GM12891 (cell line): ENCODE data around the gene GMDS.

ENCODE experiments used
- PAX5 ChIP-seq: IDR thresholded peaks from 2 replicates; pipeline ENCODE4 v1.6.1; 2011; ENCODE audit warnings: low read length, moderate library complexity, mild to moderate bottlenecking; ENCODE audit not compliant: insufficient read depth, severe bottlenecking
- POLR2A ChIP-seq: IDR thresholded peaks from 2 replicates; pipeline ENCODE4 v1.6.1; 2011; ENCODE audit warnings: low read depth, low read length, control low read depth
- POLR2AphosphoS5 ChIP-seq: IDR thresholded peaks from 2 replicates; pipeline ENCODE4 v1.6.1; 2011; ENCODE audit warnings: low read depth, low read length, control low read depth
- POU2F2 ChIP-seq: IDR thresholded peaks from 2 replicates; pipeline ENCODE4 v1.6.1; 2011; ENCODE audit warnings: low read depth, mild to moderate bottlenecking, control low read depth, low read length, moderate library complexity
- SPI1 ChIP-seq: IDR thresholded peaks from 2 replicates; pipeline ENCODE4 v1.6.1; 2011; ENCODE audit warnings: low read depth, low read length, control low read depth
- TAF1 ChIP-seq: IDR thresholded peaks from 2 replicates; pipeline ENCODE4 v1.6.1; 2011; ENCODE audit warnings: low read depth, low read length, control low read depth

- TF ChIP-seq POLR2AphosphoS5 (no peak), TAF1 (no peak), POLR2A (no peak), PAX5 (no peak), POU2F2 (no peak), SPI1 (no peak)
These were observed 257.8 kb downstream of the GMDS start for GRCh38 chr6:1987640-1988039.
